ENCODE measurements around the gene RASSF1.

The RASSF1 gene, protein sequence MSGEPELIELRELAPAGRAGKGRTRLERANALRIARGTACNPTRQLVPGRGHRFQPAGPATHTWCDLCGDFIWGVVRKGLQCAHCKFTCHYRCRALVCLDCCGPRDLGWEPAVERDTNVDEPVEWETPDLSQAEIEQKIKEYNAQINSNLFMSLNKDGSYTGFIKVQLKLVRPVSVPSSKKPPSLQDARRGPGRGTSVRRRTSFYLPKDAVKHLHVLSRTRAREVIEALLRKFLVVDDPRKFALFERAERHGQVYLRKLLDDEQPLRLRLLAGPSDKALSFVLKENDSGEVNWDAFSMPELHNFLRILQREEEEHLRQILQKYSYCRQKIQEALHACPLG

DNA sequence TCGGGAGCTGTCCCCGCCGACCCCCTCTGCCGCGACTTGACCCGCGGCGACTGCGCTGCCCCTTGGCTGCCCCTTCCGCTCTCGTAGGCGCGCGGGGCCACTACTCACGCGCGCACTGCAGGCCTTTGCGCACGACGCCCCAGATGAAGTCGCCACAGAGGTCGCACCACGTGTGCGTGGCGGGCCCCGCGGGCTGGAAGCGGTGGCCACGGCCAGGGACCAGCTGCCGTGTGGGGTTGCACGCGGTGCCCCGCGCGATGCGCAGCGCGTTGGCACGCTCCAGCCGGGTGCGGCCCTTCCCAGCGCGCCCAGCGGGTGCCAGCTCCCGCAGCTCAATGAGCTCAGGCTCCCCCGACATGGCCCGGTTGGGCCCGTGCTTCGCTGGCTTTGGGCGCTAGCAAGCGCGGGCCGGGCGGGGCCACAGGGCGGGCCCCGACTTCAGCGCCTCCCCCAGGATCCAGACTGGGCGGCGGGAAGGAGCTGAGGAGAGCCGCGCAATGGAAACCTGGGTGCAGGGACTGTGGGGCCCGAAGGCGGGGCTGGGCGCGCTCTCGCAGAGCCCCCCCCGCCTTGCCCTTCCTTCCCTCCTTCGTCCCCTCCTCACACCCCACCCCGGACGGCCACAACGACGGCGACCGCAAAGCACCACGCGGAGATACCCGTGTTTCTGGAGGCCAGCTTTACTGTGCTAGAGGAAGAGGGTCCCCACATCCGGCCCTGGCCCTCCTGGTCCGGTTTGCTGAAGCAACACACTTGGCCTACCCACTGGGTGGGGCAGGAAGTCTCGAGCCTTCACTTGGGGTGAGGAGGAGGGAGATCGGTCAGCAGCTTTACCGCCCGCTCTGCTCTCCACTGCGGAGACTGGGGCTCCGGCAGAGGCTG lies at the start of gene RASSF1:
TSS of gene RASSF1 (minus strand) at position 389 of the 882 bp plus-strand sequence. CDS start at position 358, 31 bp downstream.
- TF ChIP-seq JUND (IDR thresholded peaks at IDR 0.05; ENCODE audit: low read depth): no peak
- in situ Hi-C loops (cut with HindIII; ENCODE audit: low pct_unique_long_range_greater_than_20kb, low sequenced_read_pairs): no loop called here
- DNase-seq (ENCODE audit: low read depth in 1 of 2, low spot score in 1 of 2): no peak

GRCh38 chr3:50389414-50389767 lies 48.8 kb upstream of the RASSF1 start:
- no peak for TF ChIP-seq JUND (IDR thresholded peaks at IDR 0.05; ENCODE audit: low read depth)
- DNase-seq (ENCODE audit: low read depth in 1 of 2, low spot score in 1 of 2): no peak
- in situ Hi-C loops (cut with HindIII; ENCODE audit: low pct_unique_long_range_greater_than_20kb, low sequenced_read_pairs): no loop called here

- TF ChIP-seq JUND (IDR thresholded peaks at IDR 0.05; ENCODE audit: low read depth): no peak
- no peak for DNase-seq (ENCODE audit: low read depth in 1 of 2, low spot score in 1 of 2)
- in situ Hi-C loops (cut with HindIII; ENCODE audit: low pct_unique_long_range_greater_than_20kb, low sequenced_read_pairs): no loop called here
These were observed 48.2 kb upstream of the RASSF1 start for GRCh38 chr3:50388720-50389413.

GRCh38 chr3:50388016-50388719 lies 47.5 kb upstream of the RASSF1 start:
- peak in 1 of 2 experiments; percentile 39 for DNase-seq (ENCODE audit: low read depth in 1 of 2, low spot score in 1 of 2)
- in situ Hi-C loops (cut with HindIII; ENCODE audit: low pct_unique_long_range_greater_than_20kb, low sequenced_read_pairs): no loop called here
- TF ChIP-seq JUND (IDR thresholded peaks at IDR 0.05; ENCODE audit: low read depth): no peak

DNA sequence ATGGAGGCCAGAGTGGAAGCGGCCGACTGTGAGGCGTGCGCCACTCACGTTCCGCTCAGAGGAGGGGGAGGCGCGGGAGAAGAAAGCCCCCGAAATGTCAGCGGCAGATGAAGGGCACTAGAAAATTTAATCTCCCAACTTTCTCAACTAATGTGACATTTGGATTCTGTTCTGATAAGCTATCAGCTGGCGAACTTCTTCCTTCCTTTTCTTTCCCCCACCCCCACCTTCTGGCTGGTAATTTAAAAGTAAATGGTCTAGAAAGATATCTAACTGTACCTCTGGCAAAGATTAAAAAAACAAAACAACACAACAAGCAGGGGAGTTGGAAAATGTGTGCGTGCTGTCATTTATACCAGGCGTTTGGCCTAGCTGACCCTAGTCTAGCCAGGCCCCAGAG lies 45.1 kb upstream of the RASSF1 start:
- in situ Hi-C loops (cut with HindIII; ENCODE audit: low pct_unique_long_range_greater_than_20kb, low sequenced_read_pairs): no loop called here
- no peak for DNase-seq (ENCODE audit: low read depth in 1 of 2, low spot score in 1 of 2)
- no peak for TF ChIP-seq JUND (IDR thresholded peaks at IDR 0.05; ENCODE audit: low read depth)

- no peak for TF ChIP-seq JUND (IDR thresholded peaks at IDR 0.05; ENCODE audit: low read depth)
- in situ Hi-C loops (cut with HindIII; ENCODE audit: low pct_unique_long_range_greater_than_20kb, low sequenced_read_pairs): no loop called here
- no peak for DNase-seq (ENCODE audit: low read depth in 1 of 2, low spot score in 1 of 2)
These were observed 43.1 kb upstream of the RASSF1 start for GRCh38 chr3:50383750-50384149.

DNA sequence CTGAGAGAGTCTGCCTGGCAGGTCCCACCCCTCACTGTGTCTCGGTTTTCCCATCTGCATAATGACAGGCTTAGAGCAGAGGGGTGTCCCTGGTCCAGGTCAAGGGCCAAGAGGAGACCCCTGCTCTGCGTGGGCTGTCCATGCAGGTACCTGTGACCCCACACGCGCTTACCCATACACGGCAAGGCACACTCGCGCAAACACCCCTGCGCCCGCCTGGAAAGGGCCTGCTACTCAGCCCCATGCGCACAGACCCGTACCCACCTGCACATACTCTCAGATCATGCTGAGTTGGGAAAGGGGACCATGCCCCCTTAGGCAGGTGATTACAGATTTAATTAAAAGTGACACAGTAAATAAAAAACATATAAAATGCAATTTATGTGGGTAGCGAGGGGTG lies 42.1 kb upstream of the RASSF1 start:
- no peak for DNase-seq (ENCODE audit: low read depth in 1 of 2, low spot score in 1 of 2)
- in situ Hi-C loops (cut with HindIII; ENCODE audit: low pct_unique_long_range_greater_than_20kb, low sequenced_read_pairs): no loop called here
- TF ChIP-seq JUND (IDR thresholded peaks at IDR 0.05; ENCODE audit: low read depth): no peak

GRCh38 chr3:50381383-50381782 lies 40.7 kb upstream of the RASSF1 start:
- no peak for TF ChIP-seq JUND (IDR thresholded peaks at IDR 0.05; ENCODE audit: low read depth)
- DNase-seq (ENCODE audit: low read depth in 1 of 2, low spot score in 1 of 2): no peak
- in situ Hi-C loops (cut with HindIII; ENCODE audit: low pct_unique_long_range_greater_than_20kb, low sequenced_read_pairs): no loop called here

DNA sequence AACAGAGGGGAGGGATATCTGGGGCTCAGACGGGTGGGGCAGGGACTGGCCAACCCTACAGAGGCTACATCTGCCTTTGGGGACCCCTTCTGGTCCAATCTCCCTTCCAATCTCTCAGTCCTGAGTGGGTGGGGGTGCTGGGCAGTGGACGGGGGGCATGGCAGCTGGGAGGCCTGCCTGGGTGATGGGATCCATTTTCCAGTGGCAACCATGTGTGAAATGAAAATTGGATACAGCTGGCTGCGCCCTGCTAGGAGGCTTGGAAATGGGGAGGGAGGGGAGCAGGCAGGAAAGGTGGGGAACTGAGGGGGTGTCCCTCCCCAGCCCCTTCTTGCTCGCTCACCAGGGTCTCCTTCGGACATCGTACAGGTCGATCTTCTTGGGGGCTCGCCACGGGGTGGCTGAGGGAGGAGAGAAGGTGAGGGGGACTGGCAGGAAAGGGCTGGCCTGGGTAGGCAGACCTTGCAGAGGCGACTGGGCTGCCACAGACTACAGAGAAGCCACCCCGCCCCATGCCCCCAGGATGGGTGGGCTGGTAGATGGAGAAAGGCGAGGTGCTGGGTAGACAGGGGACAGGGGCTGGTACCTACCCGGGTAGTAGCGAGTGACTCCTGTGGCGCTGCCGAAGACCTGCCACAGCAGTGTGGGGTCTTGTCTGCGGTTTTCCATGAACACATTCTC lies 39.9 kb upstream of the RASSF1 start:
- in situ Hi-C loops (cut with HindIII; ENCODE audit: low pct_unique_long_range_greater_than_20kb, low sequenced_read_pairs): no loop called here
- TF ChIP-seq JUND (IDR thresholded peaks at IDR 0.05; ENCODE audit: low read depth): no peak
- no peak for DNase-seq (ENCODE audit: low read depth in 1 of 2, low spot score in 1 of 2)

- no peak for DNase-seq (ENCODE audit: low read depth in 1 of 2, low spot score in 1 of 2)
- no peak for TF ChIP-seq JUND (IDR thresholded peaks at IDR 0.05; ENCODE audit: low read depth)
- in situ Hi-C loops (cut with HindIII; ENCODE audit: low pct_unique_long_range_greater_than_20kb, low sequenced_read_pairs): no loop called here
These were observed 38.1 kb upstream of the RASSF1 start for GRCh38 chr3:50378757-50379156.

GRCh38 chr3:50378024-50378423 lies 37.4 kb upstream of the RASSF1 start:
- no peak for DNase-seq (ENCODE audit: low read depth in 1 of 2, low spot score in 1 of 2)
- TF ChIP-seq JUND (IDR thresholded peaks at IDR 0.05; ENCODE audit: low read depth): no peak
- in situ Hi-C loops (cut with HindIII; ENCODE audit: low pct_unique_long_range_greater_than_20kb, low sequenced_read_pairs): no loop called here
